CD4-positive, alpha-beta T cell treated with Interleukin-4 for 1 hour (primary cell): ENCODE data around the gene DUSP21.
"Not testable (repeated sequence)": the region's sequence is repeated elsewhere in the genome, so short reads cannot be mapped to it uniquely, and the experiment has no call there.

Experiments
- DNase-seq, 2 donors: peaks; one replicate each; pipeline ENCODE4 v3.0.0-alpha.2; 2020 to 2022

The DUSP21 gene

GRCh38 chrX:44876767-44877166 lies 32.9 kb downstream of the DUSP21 start:
- DNase-seq = no peak

- DNase-seq = no peak
Measured at GRCh38 chrX:44878780-44879179, 35.0 kb downstream of the DUSP21 start.

- DNase-seq = no peak
Measured at GRCh38 chrX:44881549-44881948, 37.7 kb downstream of the DUSP21 start.

DNA sequence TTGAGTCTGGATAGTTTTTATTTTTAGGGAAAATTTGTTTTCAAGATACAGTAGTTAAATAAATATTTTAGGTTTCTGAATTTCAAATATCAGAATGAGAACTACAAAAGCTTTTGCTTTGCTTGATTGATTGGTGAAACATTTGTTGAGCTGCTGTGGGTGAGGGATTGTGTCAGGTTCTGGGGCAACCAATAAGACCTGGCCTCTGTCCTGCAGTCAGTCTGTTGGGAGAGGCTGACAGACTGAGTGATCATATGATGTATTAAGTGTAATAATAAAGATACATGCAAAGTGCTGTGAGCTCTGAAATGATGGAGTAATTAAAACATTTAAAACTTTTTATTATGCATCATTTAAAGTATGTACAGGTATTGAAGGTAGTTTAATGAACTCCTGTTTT lies 38.8 kb downstream of the DUSP21 start:
- DNase-seq = no peak

DNA sequence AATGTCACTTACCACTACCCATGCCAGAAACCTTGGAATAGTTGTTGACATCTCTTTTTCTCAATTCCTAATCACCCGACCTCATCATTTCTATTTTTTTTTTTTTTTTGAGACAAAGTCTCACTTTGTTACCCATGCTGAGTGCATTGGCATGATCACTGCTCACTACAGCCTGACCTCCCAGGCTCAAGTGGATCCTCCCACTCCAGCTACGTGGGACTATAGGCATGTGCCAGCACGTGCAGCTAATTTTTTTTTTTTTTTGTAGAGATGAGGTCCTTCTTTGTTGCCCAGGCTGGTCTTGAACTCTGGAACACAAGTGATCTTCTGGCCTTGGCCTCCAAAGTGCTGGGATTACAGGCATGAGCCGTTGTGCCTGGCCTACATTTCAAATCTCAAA lies 41.1 kb downstream of the DUSP21 start:
- no peak for DNase-seq

GRCh38 chrX:44889824-44890223 lies 46.0 kb downstream of the DUSP21 start:
- DNase-seq = no peak

GRCh38 chrX:44890247-44890646 lies 46.4 kb downstream of the DUSP21 start:
- DNase-seq = no peak

- DNase-seq = not testable (repeated sequence)
Measured at GRCh38 chrX:44890687-44891086, 46.9 kb downstream of the DUSP21 start.

DNA sequence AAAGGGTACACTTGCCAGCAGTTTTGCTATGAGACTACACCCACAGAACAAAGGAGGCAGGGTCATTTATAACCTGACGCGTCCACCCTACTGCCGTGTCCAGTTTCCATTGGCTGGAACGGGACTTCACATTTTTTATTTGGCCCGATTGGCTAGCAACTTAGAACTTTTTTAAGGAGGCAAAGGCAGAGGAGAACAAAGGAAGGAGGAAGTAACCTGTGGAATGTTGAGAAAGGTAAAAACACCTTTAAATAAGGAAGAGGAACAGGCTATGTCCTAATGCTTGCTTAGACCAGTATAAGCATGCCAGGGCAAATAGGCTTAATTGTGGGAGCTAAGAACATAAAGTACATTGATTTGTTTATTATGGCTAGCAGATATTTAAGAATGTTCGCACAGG lies 47.8 kb downstream of the DUSP21 start:
- no peak for DNase-seq
